ENCODE data around the gene SHISAL2A.

Gene SHISAL2A

GRCh38 chr1:52595061-52595460 is 37.9 kb upstream of the SHISAL2A start:
- TF ChIP-seq CTCF (IDR thresholded peaks at IDR 0.05): no peak

- TF ChIP-seq CTCF (IDR thresholded peaks at IDR 0.05): no peak
Measured at GRCh38 chr1:52597912-52598311, 35.1 kb upstream of the SHISAL2A start.

GRCh38 chr1:52598729-52599128 is 34.2 kb upstream of the SHISAL2A start:
- TF ChIP-seq CTCF (IDR thresholded peaks at IDR 0.05): no peak

- TF ChIP-seq CTCF (IDR thresholded peaks at IDR 0.05): no peak
Measured at GRCh38 chr1:52599236-52599635, 33.7 kb upstream of the SHISAL2A start.

GRCh38 chr1:52600533-52601179 is 32.3 kb upstream of the SHISAL2A start:
- TF ChIP-seq CTCF (IDR thresholded peaks at IDR 0.05): no peak

GRCh38 chr1:52601519-52601918 is 31.4 kb upstream of the SHISAL2A start:
- no peak for TF ChIP-seq CTCF (IDR thresholded peaks at IDR 0.05)

GRCh38 chr1:52601991-52602855 is 30.7 kb upstream of the SHISAL2A start, which contains the start of gene GPX7:
TSS of gene GPX7 (plus strand) at chr1:52602371. CDS start at chr1:52602410, 39 bp downstream.
- TF ChIP-seq CTCF (IDR thresholded peaks at IDR 0.05): no peak
